Pancreas (tissue), 10 donors: ENCODE measurements around the gene KCND2. TPM values are rescaled to one million over a fixed set of nuclear protein-coding genes. Genes with fewer than 3 reads are reported as not detected.

Source experiments
- ATAC-seq, 4 donors: fragments of 200-7000 bp; cut with Tn5 transposase; one replicate each; pipeline versions ENCODE4 v1.8.0 to v1.9.1; 2020; ENCODE audit warnings: mild to moderate bottlenecking in 4 of 4, moderate library complexity in 4 of 4
- DNase-seq, 6 donors: peaks; one replicate each; pipeline ENCODE4 v3.0.0-alpha.2; 2020
- FAIRE-seq: peaks from 2 replicates; lab custom pipeline; 2012; peaks lifted over from hg19 to GRCh38; lab: Jason Lieb, UNC
- H3K27ac ChIP-seq, 4 donors: fragments of 200-600 bp; sonication (generic); 1 replicate in 3 of 4; 2 replicates in 1 of 4; pipeline versions ENCODE4 v1.5.0 to v1.8.0; 2020
- H3K27me3 ChIP-seq, 4 donors: fragments of 200-600 bp; one replicate each; pipeline ENCODE4 v1.8.0; 2021
- H3K36me3 ChIP-seq, 3 donors: fragments of 200-600 bp; sonication (generic) in 1 of 3; one replicate each; pipeline versions ENCODE4 v1.5.0 to v1.8.0; 2020 to 2021
- H3K4me1 ChIP-seq, 3 donors: fragments of 200-600 bp; one replicate each; pipeline ENCODE4 v1.8.0; 2021
- H3K4me3 ChIP-seq, 4 donors: fragments of 200-600 bp; sonication (generic) in 2 of 4; one replicate each; pipeline versions ENCODE4 v1.5.0 to v1.8.0; 2020 to 2021
- H3K9me3 ChIP-seq, 4 donors: fragments of 200-600 bp; one replicate each; pipeline ENCODE4 v1.8.0; 2021
- whole genome bisulfite sequencing, 2 donors: extraction: QIAGEN DNeasy Blood & Tissue Kit; methylation state at CpG; one replicate each; pipeline ENCODE4 v1.1.7; 2013; 5-methylcytosine and 5-hydroxymethylcytosine counted together
- intact Hi-C, 3 donors: fragments of 100-400 bp; cut with DNase I; formaldehyde crosslinking; loops; one replicate each; pipeline versions ENCODE4 v1.11.1 to v1.14.2; 2022
- polyA plus RNA-seq, 2 donors: library from polyadenylated mRNA; stranded (reverse); fragments of 200-250 nt; gene quantifications; one replicate each; pipeline ENCODE4 v1.2.3, GENCODE V29; 2013
- total RNA-seq, 6 donors: library from RNA; stranded (reverse); fragmentation: NEBNext Ultra II Directional in 4 of 6; extraction: Animal tissue kit (Norgen Biotek cat#: 25700) in 4 of 6; gene quantifications; one replicate each; pipeline versions ENCODE4 v1.2.1 to v1.2.4, GENCODE V29; 2021 to 2023
- TF ChIP-seq, protein P1 (sequence below), 4 donors: fragments of 200-600 bp; sonication (generic) in 3 of 4; IDR thresholded peaks; one replicate each; pipeline versions ENCODE4 v1.5.0 to v1.8.0; 2021; ENCODE audit warnings: antibody characterized with exemption in 4 of 4
- donor health status: healthy with polysubstance abuse.
- donor health status: DM: no; HTN: no; CAD: no; lungs with moderate emphysema.
- donor health status: DM: no; HTN: no; CAD: no.
- donor health status: control.
- donor health status: control.
- donor health status: Bipolar disorder and iron deficiency.
- donor health status: DM: yes; HTN: yes; CAD: no.
- donor health status: DM: no; HTN: no; CAD: no.
- donor health status: DM: no; HTN: no; CAD: no.
- donor health status: DM: yes; HTN: yes; CAD: no.

Gene KCND2
- total and polyA plus RNA-seq, 8 donors: 0.11 to 1.2 (median 0.27) TPM

- no peak overlapping the region for H3K27ac ChIP-seq
- H3K9me3 ChIP-seq: no peaks in the 10 kb centered on the region
- FAIRE-seq (no peak), ATAC-seq (no peak), DNase-seq (no peak)
- TF ChIP-seq, protein P1, sequence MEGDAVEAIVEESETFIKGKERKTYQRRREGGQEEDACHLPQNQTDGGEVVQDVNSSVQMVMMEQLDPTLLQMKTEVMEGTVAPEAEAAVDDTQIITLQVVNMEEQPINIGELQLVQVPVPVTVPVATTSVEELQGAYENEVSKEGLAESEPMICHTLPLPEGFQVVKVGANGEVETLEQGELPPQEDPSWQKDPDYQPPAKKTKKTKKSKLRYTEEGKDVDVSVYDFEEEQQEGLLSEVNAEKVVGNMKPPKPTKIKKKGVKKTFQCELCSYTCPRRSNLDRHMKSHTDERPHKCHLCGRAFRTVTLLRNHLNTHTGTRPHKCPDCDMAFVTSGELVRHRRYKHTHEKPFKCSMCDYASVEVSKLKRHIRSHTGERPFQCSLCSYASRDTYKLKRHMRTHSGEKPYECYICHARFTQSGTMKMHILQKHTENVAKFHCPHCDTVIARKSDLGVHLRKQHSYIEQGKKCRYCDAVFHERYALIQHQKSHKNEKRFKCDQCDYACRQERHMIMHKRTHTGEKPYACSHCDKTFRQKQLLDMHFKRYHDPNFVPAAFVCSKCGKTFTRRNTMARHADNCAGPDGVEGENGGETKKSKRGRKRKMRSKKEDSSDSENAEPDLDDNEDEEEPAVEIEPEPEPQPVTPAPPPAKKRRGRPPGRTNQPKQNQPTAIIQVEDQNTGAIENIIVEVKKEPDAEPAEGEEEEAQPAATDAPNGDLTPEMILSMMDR (IDR thresholded peaks at IDR 0.05): no peak
- no peak overlapping the region for H3K4me3 ChIP-seq
- 76 to 86% methylated on average over 3 of the region's 3 CpGs for WGBS, 2 donors
- intact Hi-C loops: no loop called here
- H3K4me1 ChIP-seq: no peaks in the 10 kb centered on the region
- no peaks in the 10 kb centered on the region for H3K27me3 ChIP-seq
- H3K36me3 ChIP-seq: no peaks in the 10 kb centered on the region
These were observed 460.2 kb downstream of the KCND2 start for GRCh38 chr7:120733143-120733542.

DNA sequence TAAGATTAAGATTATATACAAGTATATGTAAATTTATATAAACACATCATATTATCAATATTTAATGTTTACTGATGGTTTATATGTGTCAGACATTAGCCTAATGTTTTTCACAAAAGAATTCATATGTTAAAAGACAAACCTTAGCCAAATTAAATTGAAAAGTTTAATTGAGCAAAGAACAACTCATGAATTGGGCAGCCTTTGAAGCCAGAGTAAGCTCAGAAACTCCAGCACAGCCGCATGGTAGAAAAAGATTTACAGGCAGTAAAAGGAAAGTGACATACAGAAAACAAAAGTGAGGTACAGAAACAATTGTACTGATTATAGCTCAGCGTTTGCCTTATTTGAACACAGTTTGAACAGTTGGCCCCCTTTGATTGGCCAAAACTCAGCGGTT is 460.9 kb downstream of the KCND2 start:
- Histone ChIP-seq H3K36me3 (no peaks in the 10 kb centered on the region), H3K27ac (no peak overlapping the region), H3K4me3 (no peak overlapping the region), H3K27me3 (no peaks in the 10 kb centered on the region), H3K4me1 (no peaks in the 10 kb centered on the region), H3K9me3 (no peaks in the 10 kb centered on the region)
- TF ChIP-seq, protein P1 (IDR thresholded peaks at IDR 0.05): no peak
- 82 to 90% methylated on average over 3 of the region's 3 CpGs for WGBS, 2 donors
- ATAC-seq (no peak), DNase-seq (no peak), FAIRE-seq (no peak)
- intact Hi-C loops: no loop called here

DNA sequence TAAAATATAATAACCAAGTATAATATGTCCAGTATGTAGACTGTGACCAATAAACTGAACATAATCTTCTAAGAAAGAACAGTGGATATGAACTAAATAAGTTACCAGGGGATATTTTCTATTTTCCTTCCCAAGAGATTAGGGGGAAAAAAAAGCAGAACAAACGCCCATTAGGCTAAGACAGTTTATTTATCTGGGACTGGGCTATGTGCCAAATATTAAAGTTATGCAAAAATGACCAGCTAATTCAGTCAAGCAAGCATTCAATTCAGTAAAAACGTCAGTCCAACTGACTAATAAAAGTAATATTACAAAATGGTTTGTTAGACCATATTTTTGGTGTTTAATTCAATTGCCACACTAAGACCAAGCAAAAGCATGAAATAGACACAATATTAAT is 462.8 kb downstream of the KCND2 start:
- Histone ChIP-seq H3K4me3 (no peak overlapping the region), H3K27me3 (no peaks in the 10 kb centered on the region), H3K36me3 (no peaks in the 10 kb centered on the region), H3K4me1 (no peaks in the 10 kb centered on the region), H3K9me3 (no peaks in the 10 kb centered on the region), H3K27ac (no peak overlapping the region)
- TF ChIP-seq, protein P1 (IDR thresholded peaks at IDR 0.05): no peak
- ATAC-seq: no peak
- 14 to 23% methylated on average over 2 of the region's 2 CpGs for WGBS, 2 donors
- no peak for DNase-seq
- no peak for FAIRE-seq
- intact Hi-C loops: no loop called here

GRCh38 chr7:120738816-120739215 is 465.8 kb downstream of the KCND2 start:
- DNase-seq (no peak), ATAC-seq (no peak), FAIRE-seq (no peak)
- intact Hi-C loops: no loop called here
- Histone ChIP-seq H3K27me3 (peaks cover 0 to 4% (median 0%) of the 10 kb centered on the region in 4 donors), H3K27ac (no peak overlapping the region), H3K4me1 (peaks cover 0 to 6% (median 0%) of the 10 kb centered on the region in 3 donors), H3K4me3 (no peak overlapping the region), H3K36me3 (no peaks in the 10 kb centered on the region), H3K9me3 (no peaks in the 10 kb centered on the region)
- 74 to 88% methylated on average over 3 of the region's 3 CpGs for WGBS, 2 donors
- TF ChIP-seq, protein P1 (IDR thresholded peaks at IDR 0.05): no peak

DNA sequence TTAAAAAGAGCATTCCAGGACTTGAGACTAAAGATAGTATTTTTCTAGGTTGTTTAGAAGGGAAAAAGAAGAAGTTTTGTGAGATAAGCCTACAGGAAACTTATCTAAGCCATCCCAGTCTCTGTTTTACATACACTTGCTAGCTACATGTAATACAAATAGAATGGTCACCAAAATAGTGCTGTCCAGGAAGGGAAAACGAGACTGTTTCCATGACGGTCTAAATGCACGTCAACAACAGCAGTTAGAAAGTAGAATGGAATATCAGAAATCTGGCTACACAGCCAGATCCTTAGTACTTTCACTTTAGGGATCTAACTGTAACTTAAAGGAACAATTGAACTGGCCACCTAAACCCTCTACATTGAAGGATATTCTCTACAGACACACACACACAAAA is 467.4 kb downstream of the KCND2 start:
- peaks cover 0 to 4% (median 0%) of the 10 kb centered on the region in 4 donors for H3K27me3 ChIP-seq
- TF ChIP-seq, protein P1 (IDR thresholded peaks at IDR 0.05): no peak
- FAIRE-seq: no peak

More for the DNA sequence above, 467.4 kb downstream of the KCND2 start:
- Histone ChIP-seq H3K36me3 (no peaks in the 10 kb centered on the region), H3K27ac (no peak overlapping the region), H3K4me1 (peaks cover 0 to 6% (median 0%) of the 10 kb centered on the region in 3 donors), H3K9me3 (no peaks in the 10 kb centered on the region), H3K4me3 (peak overlapping the region in 1 of 4 donors; percentile 8)
- DNase-seq (no peak), ATAC-seq (peak in 3 of 4 donors; percentile 39 to 58 (median 55))
- intact Hi-C loops: no loop called here
- 9 to 15% methylated on average over 3 of the region's 3 CpGs for WGBS, 2 donors
